ENCODE data around the gene PRTFDC1. TPM values are rescaled to one million over a fixed set of nuclear protein-coding genes. Genes with fewer than 3 reads are reported as not detected.

PRTFDC1 gene
- polyA plus RNA-seq, 1 experiment, result 46.8 TPM

- Histone ChIP-seq H3K27me3 (ENCODE audit: control insufficient read depth, insufficient read depth, low read length) (no peaks in the 10 kb centered on the region), H3K4me3 (ENCODE audit: low read depth, low read length) (no peak overlapping the region), H3K9me3 (ENCODE audit: control insufficient read depth, insufficient read depth, low read length) (no peaks in the 10 kb centered on the region), H3K27ac (ENCODE audit: low read depth, low read length) (no peak overlapping the region)
- no peak for TF ChIP-seq CTCF (IDR thresholded peaks at IDR 0.05; ENCODE audit: low read depth, low read length)
- CTCF ChIA-PET, result no interaction called here
- POLR2A ChIA-PET, result no interaction called here
- DNase-seq (ENCODE audit: low read depth, low spot score), result no peak
Measured at GRCh38 chr10:24822590-24822989, 129.8 kb downstream of the PRTFDC1 start.

GRCh38 chr10:24821986-24822385, 130.4 kb downstream of the PRTFDC1 start:
- ChIA-PET CTCF (no interaction called here), POLR2A (no interaction called here)
- no peaks in the 10 kb centered on the region for H3K9me3 ChIP-seq (ENCODE audit: control insufficient read depth, insufficient read depth, low read length)
- DNase-seq (ENCODE audit: low read depth, low spot score), result no peak
- no peak overlapping the region for H3K27ac ChIP-seq (ENCODE audit: low read depth, low read length)
- H3K27me3 ChIP-seq (ENCODE audit: control insufficient read depth, insufficient read depth, low read length), result no peaks in the 10 kb centered on the region
- H3K4me3 ChIP-seq (ENCODE audit: low read depth, low read length), result no peak overlapping the region
- no peak for TF ChIP-seq CTCF (IDR thresholded peaks at IDR 0.05; ENCODE audit: low read depth, low read length)

GRCh38 chr10:24816868-24817396, 135.5 kb downstream of the PRTFDC1 start:
- TF ChIP-seq CTCF (IDR thresholded peaks at IDR 0.05; ENCODE audit: low read depth, low read length), result no peak

DNA sequence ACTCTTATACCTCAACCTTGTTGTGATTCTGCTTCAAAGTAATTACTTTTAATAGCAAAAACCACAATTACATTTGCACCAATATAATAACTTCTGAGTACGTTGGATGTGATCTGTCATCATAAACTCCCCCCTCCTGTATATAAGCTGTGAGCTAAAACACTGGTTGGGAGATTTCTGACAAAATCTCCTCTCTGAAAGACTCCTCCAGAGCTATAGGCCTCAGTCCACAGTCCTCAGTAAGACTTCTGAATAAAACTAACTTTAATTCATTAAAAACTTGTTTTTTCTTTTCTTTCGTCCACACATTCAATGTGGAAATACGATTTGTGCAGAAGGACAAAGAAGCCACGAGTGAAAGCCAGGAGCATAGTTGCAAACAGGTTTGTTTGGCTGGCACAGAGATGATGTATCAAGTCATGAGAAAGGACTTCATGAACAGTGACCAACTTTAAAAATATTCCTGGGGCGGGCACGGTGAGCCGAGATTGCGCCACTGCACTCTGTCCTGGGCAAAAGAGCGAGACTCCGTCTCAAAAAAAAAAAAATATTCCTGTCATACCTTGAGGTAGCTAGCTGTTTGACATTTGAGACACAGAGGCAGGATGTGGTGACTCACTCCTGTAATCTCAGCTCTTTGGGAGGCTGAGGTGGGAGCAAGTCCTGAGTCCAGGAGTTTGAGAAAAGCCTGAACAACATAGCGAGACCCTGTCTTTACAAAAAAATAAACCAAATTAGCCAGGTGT, 137.7 kb downstream of the PRTFDC1 start:
- no peak for TF ChIP-seq CTCF (IDR thresholded peaks at IDR 0.05; ENCODE audit: low read depth, low read length)
- no peak overlapping the region for H3K4me3 ChIP-seq (ENCODE audit: low read depth, low read length)
- DNase-seq (ENCODE audit: low read depth, low spot score), result no peak
- H3K9me3 ChIP-seq (ENCODE audit: control insufficient read depth, insufficient read depth, low read length), result no peaks in the 10 kb centered on the region
- no peaks in the 10 kb centered on the region for H3K27me3 ChIP-seq (ENCODE audit: control insufficient read depth, insufficient read depth, low read length)
- POLR2A ChIA-PET, result no interaction called here
- CTCF ChIA-PET, result interaction anchor here (0.9 to 1.4 kb wide), 2 partner anchors 36 to 267 kb away, joined by 3 to 6 read pairs; no protein-coding TSS in a partner anchor
- H3K27ac ChIP-seq (ENCODE audit: low read depth, low read length), result no peak overlapping the region

More at GRCh38 chr10:24816868-24817396, 135.5 kb downstream of the PRTFDC1 start:
- no peak for DNase-seq (ENCODE audit: low read depth, low spot score)
- ChIA-PET CTCF (interaction anchor here (0.9 kb wide), 1 partner anchor 265 kb away, joined by 3 read pairs; no protein-coding TSS in a partner anchor), POLR2A (no interaction called here)
- no peaks in the 10 kb centered on the region for H3K27me3 ChIP-seq (ENCODE audit: control insufficient read depth, insufficient read depth, low read length)
- H3K27ac ChIP-seq (ENCODE audit: low read depth, low read length), result no peak overlapping the region
- H3K4me3 ChIP-seq (ENCODE audit: low read depth, low read length), result no peak overlapping the region
- no peaks in the 10 kb centered on the region for H3K9me3 ChIP-seq (ENCODE audit: control insufficient read depth, insufficient read depth, low read length)

DNA sequence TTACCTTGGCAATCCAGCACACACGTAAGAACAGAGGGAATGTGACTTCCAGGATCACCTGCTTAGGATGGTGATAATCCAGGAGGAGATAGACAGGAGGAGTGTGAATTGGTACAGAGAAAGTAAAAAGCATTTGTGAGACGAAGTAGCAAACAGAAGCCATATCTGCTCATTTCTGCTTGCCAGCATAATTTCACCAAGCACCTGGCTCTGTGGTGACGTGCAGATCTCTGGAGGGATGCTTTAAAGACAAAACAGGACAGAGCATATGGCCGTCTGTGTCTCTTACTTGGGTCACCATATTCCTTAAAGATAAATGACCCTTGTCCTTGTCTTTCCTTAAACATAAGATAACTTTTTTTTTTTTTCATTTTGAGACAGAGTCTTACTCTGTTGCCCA, 138.6 kb downstream of the PRTFDC1 start:
- no peak for DNase-seq (ENCODE audit: low read depth, low spot score)
- no peak overlapping the region for H3K27ac ChIP-seq (ENCODE audit: low read depth, low read length)
- no peaks in the 10 kb centered on the region for H3K9me3 ChIP-seq (ENCODE audit: control insufficient read depth, insufficient read depth, low read length)
- no peaks in the 10 kb centered on the region for H3K27me3 ChIP-seq (ENCODE audit: control insufficient read depth, insufficient read depth, low read length)
- H3K4me3 ChIP-seq (ENCODE audit: low read depth, low read length), result no peak overlapping the region
- no peak for TF ChIP-seq CTCF (IDR thresholded peaks at IDR 0.05; ENCODE audit: low read depth, low read length)
- CTCF ChIA-PET, result no interaction called here
- POLR2A ChIA-PET, result no interaction called here

Data from AG04450 (cell line).